Fibroblast of villous mesenchyme (primary cell): ENCODE measurements around the gene PRMT3. TPM values are rescaled to one million over a fixed set of nuclear protein-coding genes. Genes with fewer than 3 reads are reported as not detected.

Experiments used
- DNase-seq: peaks from one replicate; pipeline ENCODE4 v3.0.0-alpha.2; 2010; ENCODE audit warnings: low read depth
- H3K4me3 ChIP-seq: 2 replicates; pipeline ENCODE4 v1.5.1; 2011; ENCODE audit warnings: low read depth, mild to moderate bottlenecking, low read length
- CTCF ChIP-seq: IDR thresholded peaks from 2 replicates; pipeline ENCODE4 v1.5.1; 2012; ENCODE audit warnings: low read depth, mild to moderate bottlenecking, low read length; ENCODE audit not compliant: insufficient read depth
- total RNA-seq: library from RNA; depleted of rRNA; stranded (reverse); fragments of >200 nt; gene quantifications from 2 replicates; pipeline ENCODE4 v1.2.3, GENCODE V29; 2012

Gene PRMT3
- total RNA-seq = 13.0 and 15.5 TPM in 2 replicates

GRCh38 chr11:20387261-20388095 lies at the start of gene PRMT3:
PRMT3 (plus strand) TSS chr11:20387716; CDS start chr11:20387747, 31 bp downstream.
- no peak for TF ChIP-seq CTCF
- DNase-seq = peak; percentile 96
- H3K4me3 ChIP-seq = peak within 1 kb of the TSS; percentile 95

GRCh38 chr11:20342347-20343141 lies 45.0 kb upstream of the PRMT3 start:
- no peak for TF ChIP-seq CTCF
- peak overlapping the region; percentile 6 for H3K4me3 ChIP-seq
- peak; percentile 70 for DNase-seq

GRCh38 chr11:20351136-20351535 lies 36.4 kb upstream of the PRMT3 start:
- H3K4me3 ChIP-seq = no peak overlapping the region
- no peak for TF ChIP-seq CTCF
- no peak for DNase-seq

- DNase-seq = no peak
- TF ChIP-seq CTCF = no peak
Measured at GRCh38 chr11:20351751-20352262, 35.7 kb upstream of the PRMT3 start.

GRCh38 chr11:20353829-20354434 lies 33.6 kb upstream of the PRMT3 start:
- peak; percentile 90 for TF ChIP-seq CTCF

More at GRCh38 chr11:20351751-20352262, 35.7 kb upstream of the PRMT3 start:
- no peak overlapping the region for H3K4me3 ChIP-seq

More at GRCh38 chr11:20353829-20354434, 33.6 kb upstream of the PRMT3 start:
- DNase-seq = peak; percentile 45
- H3K4me3 ChIP-seq = no peak overlapping the region
